ENCODE results near the gene KREMEN2. TPM values are rescaled to one million over a fixed set of nuclear protein-coding genes. Genes with fewer than 3 reads are reported as not detected.

The KREMEN2 gene
- total and polyA plus RNA-seq, 9 of the 15 experiments (the other 6 are each of a cell fraction or from before 2014, with no cell fraction given): 0.04 to 7.7 (median 1.5) TPM; not detected in 1

DNA sequence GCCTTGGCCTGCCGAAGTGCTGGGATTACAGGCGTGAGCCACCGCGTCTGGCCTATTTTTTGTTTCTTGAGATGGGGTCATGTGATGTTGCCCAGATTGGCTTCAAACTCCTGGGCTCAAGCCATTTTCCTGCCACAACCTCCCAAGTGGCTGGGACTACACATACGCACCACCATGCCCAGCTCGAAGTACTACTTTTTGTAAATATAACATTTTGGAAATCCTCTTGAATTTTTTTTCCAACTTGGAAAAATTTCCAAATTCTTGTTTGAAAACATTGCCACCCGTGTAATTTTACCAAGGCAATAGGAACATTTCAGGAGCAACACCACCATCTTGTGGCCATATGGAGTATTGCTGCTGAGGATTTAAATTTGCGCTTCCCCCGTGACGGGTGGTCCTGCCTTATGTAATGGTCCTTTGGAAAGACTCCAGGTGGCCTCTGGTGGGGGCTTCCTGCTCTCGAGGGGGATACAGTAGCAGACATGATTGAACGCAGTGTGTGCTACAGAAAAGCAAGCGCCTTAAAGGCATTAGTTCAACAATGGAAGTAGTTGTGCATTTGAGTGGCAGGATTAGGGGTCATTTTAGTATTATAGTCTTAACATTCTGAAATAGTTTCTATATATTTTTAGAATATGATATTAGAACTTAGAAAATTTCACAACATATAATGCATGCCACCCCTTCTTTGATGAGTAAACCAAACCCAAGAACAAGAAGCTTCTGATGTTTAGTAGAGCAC is 44.4 kb upstream of the KREMEN2 start (continued):
- TF ChIP-seq USF1 (CRISPR knock-in tag; IDR thresholded peaks at IDR 0.05) (0 out of 2 replicates have a peak, but pooled peaks have one; percentile 12), ZBTB26 (CRISPR knock-in tag; IDR thresholded peaks at IDR 0.05) (no peak), SMC3 (conservative IDR thresholded peaks at IDR 0.05; ENCODE audit: insufficient read depth, low read depth, low read length) (peak; percentile 74), ZNF282 (CRISPR knock-in tag; IDR thresholded peaks at IDR 0.05) (no peak), ZNF780A (CRISPR knock-in tag; IDR thresholded peaks at IDR 0.05) (no peak), ETV5 (CRISPR knock-in tag; IDR thresholded peaks at IDR 0.05; ENCODE audit: low read depth) (no peak), KDM5B (IDR thresholded peaks at IDR 0.05; ENCODE audit: insufficient replicate concordance, low read depth, low read length) (no peak), ZBTB7A (IDR thresholded peaks at IDR 0.05; ENCODE audit: borderline replicate concordance, control insufficient read depth, low read depth, low read length) (peak; percentile 61; the same call in 1 of the 2 replicates), ZNF785 (CRISPR knock-in tag; IDR thresholded peaks at IDR 0.05) (no peak), TCF7 (IDR thresholded peaks at IDR 0.05; ENCODE audit: borderline replicate concordance) (no peak), NCOA1 (IDR thresholded peaks at IDR 0.05; ENCODE audit: low read depth) (no peak), ZNF277 (CRISPR knock-in tag; IDR thresholded peaks at IDR 0.05; ENCODE audit: borderline replicate concordance) (no peak), DEAF1 (CRISPR knock-in tag; IDR thresholded peaks at IDR 0.05) (peak; percentile 67), EZH2 (IDR thresholded peaks at IDR 0.05; ENCODE audit: borderline replicate concordance, low read depth, low read length) (no peak)
- TF ChIP-seq, protein P1, sequence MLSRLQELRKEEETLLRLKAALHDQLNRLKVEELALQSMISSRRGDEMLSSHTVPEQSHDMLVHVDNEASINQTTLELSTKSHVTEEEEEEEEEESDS (CRISPR knock-in tag; IDR thresholded peaks at IDR 0.05): no peak

Measured in K562 (cell line).